ENCODE results near the gene MAJIN. TPM values are rescaled to one million over a fixed set of nuclear protein-coding genes. Genes with fewer than 3 reads are reported as not detected.

Gene MAJIN
- total RNA-seq, 1 donor = not detected

DNA sequence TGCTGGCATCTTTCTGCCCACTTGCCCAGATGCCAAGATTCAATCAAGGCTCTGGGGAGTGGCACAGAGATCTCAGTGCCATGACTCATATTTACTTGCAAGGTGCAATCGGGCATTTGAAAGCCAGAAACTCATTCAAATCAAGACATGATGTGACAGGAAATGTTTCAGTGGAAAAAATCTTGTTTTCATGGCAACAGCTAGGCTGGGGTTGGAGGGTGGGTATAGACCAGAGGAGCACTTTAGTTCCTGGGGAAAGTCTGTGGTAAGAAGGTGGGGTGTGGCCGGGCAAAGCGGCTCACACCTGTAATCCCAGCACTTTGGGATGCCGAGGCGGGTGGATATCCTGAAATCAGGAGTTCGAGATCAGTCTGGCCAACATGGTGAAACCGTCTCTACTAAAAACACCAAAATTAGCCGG is 1.2 kb downstream of the MAJIN start:
- no peak overlapping the region for H3K4me3 ChIP-seq (ENCODE audit: low read depth, low read length)
- DNase-seq (ENCODE audit: low read depth) = no peak
- TF ChIP-seq, protein P1, sequence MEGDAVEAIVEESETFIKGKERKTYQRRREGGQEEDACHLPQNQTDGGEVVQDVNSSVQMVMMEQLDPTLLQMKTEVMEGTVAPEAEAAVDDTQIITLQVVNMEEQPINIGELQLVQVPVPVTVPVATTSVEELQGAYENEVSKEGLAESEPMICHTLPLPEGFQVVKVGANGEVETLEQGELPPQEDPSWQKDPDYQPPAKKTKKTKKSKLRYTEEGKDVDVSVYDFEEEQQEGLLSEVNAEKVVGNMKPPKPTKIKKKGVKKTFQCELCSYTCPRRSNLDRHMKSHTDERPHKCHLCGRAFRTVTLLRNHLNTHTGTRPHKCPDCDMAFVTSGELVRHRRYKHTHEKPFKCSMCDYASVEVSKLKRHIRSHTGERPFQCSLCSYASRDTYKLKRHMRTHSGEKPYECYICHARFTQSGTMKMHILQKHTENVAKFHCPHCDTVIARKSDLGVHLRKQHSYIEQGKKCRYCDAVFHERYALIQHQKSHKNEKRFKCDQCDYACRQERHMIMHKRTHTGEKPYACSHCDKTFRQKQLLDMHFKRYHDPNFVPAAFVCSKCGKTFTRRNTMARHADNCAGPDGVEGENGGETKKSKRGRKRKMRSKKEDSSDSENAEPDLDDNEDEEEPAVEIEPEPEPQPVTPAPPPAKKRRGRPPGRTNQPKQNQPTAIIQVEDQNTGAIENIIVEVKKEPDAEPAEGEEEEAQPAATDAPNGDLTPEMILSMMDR (IDR thresholded peaks at IDR 0.05; ENCODE audit: insufficient read depth, low read length) = no peak

DNA sequence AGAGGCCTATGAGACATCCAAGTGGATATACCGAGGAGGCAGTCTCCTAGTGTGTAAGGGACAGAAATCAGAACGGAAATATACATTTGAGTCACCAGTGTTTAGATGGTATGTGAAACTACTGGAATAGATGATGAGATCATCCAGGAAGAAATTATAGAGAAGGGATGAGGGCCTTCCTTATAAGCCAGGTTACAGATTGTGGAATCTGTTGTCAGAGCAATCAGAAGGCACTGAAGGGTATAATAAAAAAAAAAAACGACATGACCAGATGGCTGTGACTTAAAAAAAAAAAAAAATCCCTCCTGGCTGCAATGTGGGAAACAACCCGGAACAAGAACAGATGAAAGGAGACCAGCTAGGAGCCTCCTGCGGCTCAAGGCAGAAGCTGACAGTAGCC is 2.7 kb downstream of the MAJIN start:
- TF ChIP-seq, protein P1 (IDR thresholded peaks at IDR 0.05; ENCODE audit: insufficient read depth, low read length) = no peak
- DNase-seq (ENCODE audit: low read depth) = peak; percentile 6
- H3K4me3 ChIP-seq (ENCODE audit: low read depth, low read length) = no peak overlapping the region

DNA sequence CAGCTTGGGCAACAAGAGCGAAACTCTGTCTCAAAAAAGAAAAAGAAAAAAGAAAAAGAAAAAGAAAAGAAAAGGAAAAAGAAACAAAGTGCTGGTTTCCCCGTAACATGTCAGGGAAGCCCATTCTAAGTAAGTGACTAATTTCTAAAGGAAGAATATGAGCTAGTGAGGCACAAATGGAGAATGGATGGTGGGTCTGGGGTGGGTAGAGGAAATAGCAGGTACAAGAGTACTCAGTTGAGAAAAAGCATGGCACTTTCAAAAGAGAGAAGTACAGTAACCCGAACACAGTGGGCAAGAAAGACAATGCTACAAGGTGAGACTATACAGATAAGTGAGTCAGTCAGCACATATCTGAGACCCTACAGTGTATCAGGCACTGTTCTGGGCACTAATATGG is 4.5 kb downstream of the MAJIN start:
- TF ChIP-seq, protein P1 (IDR thresholded peaks at IDR 0.05; ENCODE audit: insufficient read depth, low read length) = no peak
- no peak for DNase-seq (ENCODE audit: low read depth)
- H3K4me3 ChIP-seq (ENCODE audit: low read depth, low read length) = no peak overlapping the region

GRCh38 chr11:64963072-64963631 is 8.8 kb downstream of the MAJIN start:
- TF ChIP-seq, protein P1 (IDR thresholded peaks at IDR 0.05; ENCODE audit: insufficient read depth, low read length) = no peak
- no peak for DNase-seq (ENCODE audit: low read depth)
- H3K4me3 ChIP-seq (ENCODE audit: low read depth, low read length) = no peak overlapping the region

DNA sequence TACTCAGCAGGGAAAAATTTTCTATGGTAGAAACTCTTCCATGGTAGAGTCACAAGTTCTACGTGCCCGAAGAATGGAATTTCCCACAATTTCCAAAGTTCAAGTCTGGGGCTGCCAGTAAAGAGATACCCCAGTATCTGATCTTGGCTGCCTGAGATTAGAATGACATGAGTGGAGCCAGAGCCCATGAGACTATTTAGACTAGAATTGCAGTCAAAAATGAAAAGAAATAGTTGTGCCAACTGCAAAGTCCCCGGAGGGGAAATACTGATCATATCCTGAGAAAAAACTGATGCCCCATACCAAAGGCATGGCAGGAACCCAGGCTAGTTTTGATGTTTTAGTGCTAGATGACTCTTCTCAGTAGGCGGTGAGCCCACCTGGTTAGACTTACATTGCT is 11.2 kb downstream of the MAJIN start:
- no peak overlapping the region for H3K4me3 ChIP-seq (ENCODE audit: low read depth, low read length)
- TF ChIP-seq, protein P1 (IDR thresholded peaks at IDR 0.05; ENCODE audit: insufficient read depth, low read length) = no peak
- DNase-seq (ENCODE audit: low read depth) = peak; percentile 45

GRCh38 chr11:64959498-64959897 is 12.4 kb downstream of the MAJIN start:
- TF ChIP-seq, protein P1 (IDR thresholded peaks at IDR 0.05; ENCODE audit: insufficient read depth, low read length) = no peak
- DNase-seq (ENCODE audit: low read depth) = no peak
- no peak overlapping the region for H3K4me3 ChIP-seq (ENCODE audit: low read depth, low read length)

DNA sequence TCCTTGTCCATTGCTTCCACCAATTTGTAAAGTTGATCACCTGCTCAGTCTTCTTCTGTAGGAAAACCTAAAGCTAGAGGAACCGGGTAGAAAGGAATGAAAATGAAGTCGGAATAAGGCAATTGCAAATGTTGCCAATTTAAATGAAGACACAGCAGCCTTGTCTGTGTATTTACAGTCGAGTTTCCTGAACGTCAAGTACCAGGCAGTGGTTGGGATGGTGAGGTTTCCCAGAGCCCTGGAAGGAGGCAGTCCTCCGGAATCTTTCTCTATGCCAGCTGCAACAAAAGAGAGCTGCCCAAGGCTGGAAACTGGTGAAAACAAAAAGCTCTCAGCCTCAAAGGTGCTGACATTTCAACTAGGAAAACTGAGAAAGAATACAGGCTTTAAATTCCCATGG is 17.7 kb downstream of the MAJIN start:
- no peak for DNase-seq (ENCODE audit: low read depth)
- no peak overlapping the region for H3K4me3 ChIP-seq (ENCODE audit: low read depth, low read length)
- TF ChIP-seq, protein P1 (IDR thresholded peaks at IDR 0.05; ENCODE audit: insufficient read depth, low read length) = no peak

Data from fibroblast of the aortic adventitia (primary cell).